Fibroblast of skin of right quadriceps (primary cell): ENCODE measurements around the gene TBC1D2.

Source experiments
- DNase-seq: peaks from one replicate; pipeline ENCODE4 v3.0.0-alpha.2; 2013

TBC1D2 gene

DNA sequence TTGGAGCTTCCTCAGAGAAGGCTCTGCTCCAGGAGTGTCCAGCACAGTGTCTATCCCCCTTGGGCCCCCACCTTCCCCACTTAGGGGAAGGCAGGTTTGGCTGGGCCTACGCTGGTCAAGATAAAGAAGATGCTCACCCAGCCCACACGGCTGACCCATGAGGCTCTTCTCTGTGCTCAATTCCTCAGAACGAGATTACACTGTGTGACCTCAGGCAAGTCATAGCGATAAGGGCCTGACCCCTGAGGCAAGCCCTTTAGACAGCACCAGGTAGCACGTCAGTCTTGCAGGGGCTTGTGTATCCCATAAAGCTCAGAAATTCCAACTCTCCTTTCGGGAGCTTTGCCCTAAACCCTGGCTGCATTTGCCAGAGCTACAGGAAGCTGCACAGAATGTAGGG is 95.7 kb downstream of the TBC1D2 start:
- DNase-seq: no peak

- DNase-seq: no peak
Measured at GRCh38 chr9:98159301-98159700, 96.1 kb downstream of the TBC1D2 start.

GRCh38 chr9:98158071-98158831 is 97.2 kb downstream of the TBC1D2 start:
- DNase-seq: no peak

- no peak for DNase-seq
Measured at GRCh38 chr9:98157372-98157771, 98.1 kb downstream of the TBC1D2 start.

DNA sequence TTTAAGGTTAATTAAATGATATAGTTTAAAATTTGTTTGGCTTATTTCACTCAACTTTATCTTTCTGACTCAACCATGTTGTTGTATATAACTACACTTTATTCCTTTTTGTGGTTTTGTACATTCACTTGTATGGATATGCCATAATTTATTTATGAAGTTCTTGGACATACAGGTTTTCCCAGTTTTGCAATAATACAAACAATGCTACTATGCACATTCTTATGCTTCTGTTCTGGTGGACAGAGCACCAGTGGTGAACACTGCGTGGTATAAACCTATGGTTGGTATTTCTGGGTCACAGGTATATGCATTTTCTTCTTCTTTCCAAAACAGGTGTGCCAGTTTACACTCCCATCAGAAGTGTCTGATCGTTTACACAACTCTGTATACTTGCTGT is 100.8 kb downstream of the TBC1D2 start:
- DNase-seq: no peak

- no peak for DNase-seq
Measured at GRCh38 chr9:98152526-98152925, 102.9 kb downstream of the TBC1D2 start.

- no peak for DNase-seq
Measured at GRCh38 chr9:98150721-98151120, 104.7 kb downstream of the TBC1D2 start.

DNA sequence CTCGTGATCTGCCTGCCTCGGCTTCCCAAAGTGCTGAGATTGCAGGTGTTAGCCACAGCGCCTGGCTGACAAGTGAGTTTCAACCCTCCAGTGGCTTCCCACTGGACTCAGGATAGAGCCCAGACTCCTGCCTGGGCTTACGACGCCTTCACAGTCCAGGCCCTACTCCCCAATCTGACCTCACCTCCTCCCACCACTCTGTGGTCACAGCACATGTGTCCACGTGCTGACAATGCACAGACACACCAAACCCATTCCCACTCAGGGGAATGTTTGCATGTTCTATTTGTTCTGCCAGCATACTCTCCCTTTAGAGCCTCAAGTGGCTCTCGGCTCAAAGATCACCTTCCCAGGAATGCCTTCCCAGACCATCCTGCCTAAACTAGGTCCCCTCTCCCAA is 105.3 kb downstream of the TBC1D2 start:
- no peak for DNase-seq

- no peak for DNase-seq
Measured at GRCh38 chr9:98149422-98149821, 106.0 kb downstream of the TBC1D2 start.
